Measurements from ENCODE around the gene PTPRF. TPM values are rescaled to one million over a fixed set of nuclear protein-coding genes. Genes with fewer than 3 reads are reported as not detected.

PTPRF gene
- total and polyA plus RNA-seq, 3 donors from 2014 or later = 43.1 to 51.0 (median 45.4) TPM

GRCh38 chr1:43532716-43533115 lies 2.0 kb downstream of the PTPRF start:
- H3K4me3 ChIP-seq = no peak overlapping the region

GRCh38 chr1:43533584-43533983 lies 2.9 kb downstream of the PTPRF start:
- H3K4me3 ChIP-seq = no peak overlapping the region
- 79 to 85% methylated on average over 9 of the region's 9 CpGs for WGBS, 2 donors
- H3K4me1 ChIP-seq = peaks cover 3% of the 10 kb centered on the region
- no peak for DNase-seq
- H3K9me3 ChIP-seq = no peaks in the 10 kb centered on the region
- no peaks in the 10 kb centered on the region for H3K27me3 ChIP-seq
- intact Hi-C loops (cut with DNase I; ENCODE audit: low total_unique reads) = loop anchor here (10.0 kb wide), 1 partner anchor 401 kb away; the partner anchor contains the start of gene ARTN
- no peaks in the 10 kb centered on the region for H3K36me3 ChIP-seq (ENCODE audit: low read depth, missing control alignments)
- TF ChIP-seq CTCF (IDR thresholded peaks at IDR 0.05) (no peak), POLR2A (IDR thresholded peaks at IDR 0.05) (no peak)
- no peak overlapping the region for H3K27ac ChIP-seq

More at GRCh38 chr1:43532716-43533115, 2.0 kb downstream of the PTPRF start:
- no peak for TF ChIP-seq POLR2A (IDR thresholded peaks at IDR 0.05)
- TF ChIP-seq CTCF (IDR thresholded peaks at IDR 0.05) = no peak
- H3K27me3 ChIP-seq = no peaks in the 10 kb centered on the region
- H3K27ac ChIP-seq = no peak overlapping the region
- H3K9me3 ChIP-seq = no peaks in the 10 kb centered on the region
- no peak for DNase-seq
- WGBS, 2 donors = 61 to 81% methylated on average over 5 of the region's 5 CpGs
- no peaks in the 10 kb centered on the region for H3K36me3 ChIP-seq (ENCODE audit: low read depth, missing control alignments)
- peaks cover 3% of the 10 kb centered on the region for H3K4me1 ChIP-seq
- intact Hi-C loops (cut with DNase I; ENCODE audit: low total_unique reads) = loop anchor here (10.0 kb wide), 1 partner anchor 402 kb away; the partner anchor contains the start of gene ARTN

- 84 to 98% methylated on average over 2 of the region's 2 CpGs for WGBS, 2 donors
- no peaks in the 10 kb centered on the region for H3K9me3 ChIP-seq
- H3K4me1 ChIP-seq = peaks cover 3% of the 10 kb centered on the region
- DNase-seq = no peak
- no peaks in the 10 kb centered on the region for H3K27me3 ChIP-seq
- no peaks in the 10 kb centered on the region for H3K36me3 ChIP-seq (ENCODE audit: low read depth, missing control alignments)
- H3K4me3 ChIP-seq = no peak overlapping the region
- intact Hi-C loops (cut with DNase I; ENCODE audit: low total_unique reads) = loop anchor here (10.0 kb wide), 1 partner anchor 401 kb away; the partner anchor contains the start of gene ARTN
- no peak overlapping the region for H3K27ac ChIP-seq
- TF ChIP-seq POLR2A (IDR thresholded peaks at IDR 0.05) (no peak), CTCF (IDR thresholded peaks at IDR 0.05) (no peak)
These were observed 3.6 kb downstream of the PTPRF start for GRCh38 chr1:43534256-43534655.

- Histone ChIP-seq H3K4me3 (no peak overlapping the region), H3K9me3 (no peaks in the 10 kb centered on the region), H3K27me3 (no peaks in the 10 kb centered on the region), H3K36me3 (ENCODE audit: low read depth, missing control alignments) (no peaks in the 10 kb centered on the region), H3K27ac (no peak overlapping the region), H3K4me1 (peaks cover 3% of the 10 kb centered on the region)
- TF ChIP-seq POLR2A (IDR thresholded peaks at IDR 0.05) (no peak), CTCF (IDR thresholded peaks at IDR 0.05) (no peak)
- 87 to 89% methylated on average over 6 to 8 of the region's 8 CpGs for WGBS, 2 donors
- no peak for DNase-seq
- intact Hi-C loops (cut with DNase I; ENCODE audit: low total_unique reads) = loop anchor here (10.0 kb wide), 1 partner anchor 398 kb away; the partner anchor contains the start of gene ARTN
These were observed 5.6 kb downstream of the PTPRF start for GRCh38 chr1:43536196-43536863.
